Gastroesophageal sphincter (tissue), 3 donors: Measurements from ENCODE around the gene PRORP.

Experiments
- CTCF ChIP-seq, 4 experiments: fragments of 200-600 bp in 2 of 4; fragments of 450-650 bp in 2 of 4; sonication (generic) in 1 of 4; IDR thresholded peaks; one replicate each; pipeline ENCODE4 v1.5.1; 2017 to 2019; ENCODE audit warnings: antibody characterized with exemption in 4 of 4, mild to moderate bottlenecking in 2 of 4, moderate library complexity in 2 of 4
- EP300 ChIP-seq: sonication (generic); formaldehyde crosslinking; IDR thresholded peaks from one replicate; pipeline ENCODE4 v1.6.1; 2017; ENCODE audit warnings: antibody characterized with exemption, mild to moderate bottlenecking
- POLR2A ChIP-seq, 2 donors: fragments of 450-650 bp; IDR thresholded peaks; one replicate each; pipeline ENCODE4 v1.6.1; 2017; ENCODE audit warnings: antibody characterized with exemption in 2 of 2, mild to moderate bottlenecking in 2 of 2, moderate library complexity in 1 of 2

GRCh38 chr14:35112641-35113040 is 9.7 kb upstream of the PRORP start:
- TF ChIP-seq CTCF (IDR thresholded peaks at IDR 0.05) (no peak), EP300 (no peak), POLR2A (IDR thresholded peaks at IDR 0.05) (no peak)
